ENCODE data around the gene RTP3.

- TF ChIP-seq TCF12 (IDR thresholded peaks at IDR 0.05; ENCODE audit: low read depth) (no peak), TAF1 (IDR thresholded peaks at IDR 0.05; ENCODE audit: low read depth) (no peak), RAD21 (IDR thresholded peaks at IDR 0.05; ENCODE audit: low read depth) (no peak), REST (IDR thresholded peaks at IDR 0.05; ENCODE audit: low read depth) (no peak)
Measured at GRCh38 chr3:46489875-46490274, 7.9 kb upstream of the RTP3 start.
